ENCODE results near the gene LEMD2.

LEMD2 gene

GRCh38 chr6:33757906-33758305 lies 31.0 kb downstream of the LEMD2 start:
- Histone ChIP-seq H3K27ac (no peak overlapping the region), H3K4me3 (ENCODE audit: low read depth, low read length) (no peak overlapping the region), H3K36me3 (replicated peaks) (no peaks in the 10 kb centered on the region), H3K27me3 (replicated peaks) (no peaks in the 10 kb centered on the region)
- DNase-seq, result no peak
- in situ Hi-C loops (cut with HindIII; ENCODE audit: low pct_ligation_motif_present, low sequenced_read_pairs), result loop anchor here (25.0 kb wide), 1 partner anchor 379 kb away; the partner anchor contains the start of gene GRM4
- TF ChIP-seq CTCF (IDR thresholded peaks at IDR 0.05; ENCODE audit: low read depth, low read length, missing control alignments), result no peak

GRCh38 chr6:33757113-33757512 lies 31.8 kb downstream of the LEMD2 start:
- Histone ChIP-seq H3K4me3 (ENCODE audit: low read depth, low read length) (no peak overlapping the region), H3K36me3 (replicated peaks) (no peaks in the 10 kb centered on the region), H3K27me3 (replicated peaks) (no peaks in the 10 kb centered on the region), H3K27ac (no peak overlapping the region)
- DNase-seq, result no peak
- in situ Hi-C loops (cut with HindIII; ENCODE audit: low pct_ligation_motif_present, low sequenced_read_pairs), result loop anchor here (25.0 kb wide), 1 partner anchor 380 kb away; the partner anchor contains the start of gene GRM4
- no peak for TF ChIP-seq CTCF (IDR thresholded peaks at IDR 0.05; ENCODE audit: low read depth, low read length, missing control alignments)

GRCh38 chr6:33756211-33756954 lies 32.5 kb downstream of the LEMD2 start:
- no peak overlapping the region for H3K4me3 ChIP-seq (ENCODE audit: low read depth, low read length)
- no peak overlapping the region for H3K27ac ChIP-seq
- no peaks in the 10 kb centered on the region for H3K27me3 ChIP-seq (replicated peaks)
- in situ Hi-C loops (cut with HindIII; ENCODE audit: low pct_ligation_motif_present, low sequenced_read_pairs), result loop anchor here (25.0 kb wide), 1 partner anchor 381 kb away; the partner anchor contains the start of gene GRM4
- no peaks in the 10 kb centered on the region for H3K36me3 ChIP-seq (replicated peaks)
- TF ChIP-seq CTCF (IDR thresholded peaks at IDR 0.05; ENCODE audit: low read depth, low read length, missing control alignments), result no peak
- DNase-seq, result no peak

- no peak overlapping the region for H3K4me3 ChIP-seq (ENCODE audit: low read depth, low read length)
- no peak overlapping the region for H3K27ac ChIP-seq
- H3K27me3 ChIP-seq (replicated peaks), result no peaks in the 10 kb centered on the region
- no peak for DNase-seq
- in situ Hi-C loops (cut with HindIII; ENCODE audit: low pct_ligation_motif_present, low sequenced_read_pairs), result loop anchor here (25.0 kb wide), 1 partner anchor 382 kb away; the partner anchor contains the start of gene GRM4
- H3K36me3 ChIP-seq (replicated peaks), result no peaks in the 10 kb centered on the region
- TF ChIP-seq CTCF (IDR thresholded peaks at IDR 0.05; ENCODE audit: low read depth, low read length, missing control alignments), result no peak
Measured at GRCh38 chr6:33755070-33755869, 33.7 kb downstream of the LEMD2 start.

GRCh38 chr6:33754222-33754621 lies 34.7 kb downstream of the LEMD2 start:
- Histone ChIP-seq H3K4me3 (ENCODE audit: low read depth, low read length) (no peak overlapping the region), H3K36me3 (replicated peaks) (no peaks in the 10 kb centered on the region), H3K27me3 (replicated peaks) (no peaks in the 10 kb centered on the region), H3K27ac (no peak overlapping the region)
- in situ Hi-C loops (cut with HindIII; ENCODE audit: low pct_ligation_motif_present, low sequenced_read_pairs), result loop anchor here (25.0 kb wide), 1 partner anchor 383 kb away; the partner anchor contains the start of gene GRM4
- no peak for DNase-seq
- TF ChIP-seq CTCF (IDR thresholded peaks at IDR 0.05; ENCODE audit: low read depth, low read length, missing control alignments), result no peak

Data from brain microvascular endothelial cell (primary cell).